Non-pigmented ciliary epithelial cell (primary cell): ENCODE measurements around the gene SIPA1L2.
"Not testable (repeated sequence)": the region's sequence is repeated elsewhere in the genome, so short reads cannot be mapped to it uniquely, and the experiment has no call there.

Source experiments
- DNase-seq: peaks from one replicate; pipeline ENCODE4 v3.0.0-alpha.2; 2010; ENCODE audit warnings: low read depth

The SIPA1L2 gene

DNA sequence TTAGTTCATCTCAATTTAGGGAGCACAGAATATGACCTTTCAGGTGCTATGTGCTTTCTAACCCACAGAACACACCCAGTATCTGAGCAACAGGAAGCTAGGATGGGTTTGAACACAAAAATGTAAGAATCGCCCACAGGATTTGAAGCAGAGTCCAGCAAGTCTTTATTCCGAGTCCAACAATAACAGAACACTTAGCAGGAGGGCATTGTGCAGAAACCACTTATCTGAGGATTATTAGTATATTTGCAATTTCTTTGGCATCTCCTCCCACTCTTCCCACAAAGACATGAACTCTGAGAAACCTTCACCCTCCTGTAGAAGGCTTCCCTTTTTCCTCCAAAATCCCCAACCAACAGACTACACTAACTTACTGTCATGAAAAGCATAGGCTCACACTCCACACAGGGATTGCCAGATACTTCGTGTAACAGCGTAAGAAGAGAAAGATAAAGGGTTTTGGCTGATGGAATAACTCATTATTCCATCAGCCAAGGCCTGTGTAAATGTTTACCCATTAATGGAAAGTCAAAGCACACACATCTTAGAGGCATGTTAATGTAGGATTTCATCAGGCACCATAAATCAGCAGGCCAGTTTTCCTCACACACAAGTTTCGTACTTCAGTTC is 16.1 kb downstream of the SIPA1L2 start:
- DNase-seq, result peak; percentile 81

- DNase-seq, result not testable (repeated sequence)
These were observed 17.1 kb downstream of the SIPA1L2 start for GRCh38 chr1:232612836-232613235.

DNA sequence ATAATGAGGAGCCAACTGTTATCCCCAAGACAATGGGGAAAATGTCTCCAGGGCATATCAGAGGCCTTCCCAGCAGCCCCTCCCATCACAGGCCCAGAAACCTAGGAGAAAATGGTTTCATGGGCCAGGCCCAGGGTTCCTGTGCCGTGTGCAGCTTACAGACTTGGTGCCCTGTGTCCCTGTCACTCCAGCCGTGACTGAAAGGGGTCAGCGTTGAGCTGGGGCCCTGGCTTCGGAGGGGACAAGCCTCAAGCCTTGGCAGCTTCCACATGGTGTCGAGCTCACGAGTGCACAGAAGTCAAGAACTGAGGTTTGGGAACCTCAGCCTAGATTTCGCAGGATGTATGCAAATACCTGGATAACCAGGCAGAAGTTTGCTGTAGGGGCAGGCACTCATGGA is 18.1 kb downstream of the SIPA1L2 start:
- DNase-seq, result no peak

DNA sequence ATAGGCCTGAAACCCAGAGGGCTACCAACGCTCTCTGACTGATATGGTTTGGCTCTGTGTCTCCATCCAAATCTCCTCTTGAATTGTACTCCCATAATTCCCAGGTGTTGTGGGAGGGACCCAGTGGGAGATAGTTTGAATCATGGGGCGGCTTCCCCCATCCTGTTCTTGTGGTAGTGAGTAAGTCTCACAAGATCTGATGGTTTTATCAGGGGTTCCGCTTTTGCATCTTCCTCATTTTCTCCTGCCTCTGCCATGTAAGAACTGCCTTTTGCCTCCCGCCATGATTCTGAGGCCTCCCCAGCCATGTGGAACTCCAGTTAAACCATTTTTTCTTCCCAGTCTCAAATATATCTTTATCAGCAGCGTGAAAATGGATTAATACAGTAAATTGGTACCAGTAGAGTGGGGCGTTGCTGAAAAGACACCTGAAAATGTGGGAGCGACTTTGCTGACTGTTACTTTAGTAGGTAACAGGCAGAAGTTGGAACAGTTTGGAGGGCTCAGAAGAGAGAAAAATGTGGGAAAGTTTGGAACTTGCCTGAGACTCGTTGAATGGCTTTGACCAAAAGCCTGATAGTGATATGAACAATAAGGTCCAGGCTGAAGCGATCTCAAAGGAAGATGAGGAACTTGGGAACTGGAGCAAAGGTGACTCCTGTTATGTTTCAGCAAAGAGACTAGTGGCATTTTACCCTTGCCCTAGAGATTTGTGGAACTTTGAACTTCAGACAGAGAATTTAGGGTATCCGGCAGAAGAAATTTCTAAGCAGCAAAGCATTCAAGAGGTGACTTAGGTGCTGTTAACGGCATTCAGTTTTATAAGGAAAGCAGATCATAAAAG is 18.8 kb downstream of the SIPA1L2 start:
- not testable (repeated sequence) for DNase-seq

DNA sequence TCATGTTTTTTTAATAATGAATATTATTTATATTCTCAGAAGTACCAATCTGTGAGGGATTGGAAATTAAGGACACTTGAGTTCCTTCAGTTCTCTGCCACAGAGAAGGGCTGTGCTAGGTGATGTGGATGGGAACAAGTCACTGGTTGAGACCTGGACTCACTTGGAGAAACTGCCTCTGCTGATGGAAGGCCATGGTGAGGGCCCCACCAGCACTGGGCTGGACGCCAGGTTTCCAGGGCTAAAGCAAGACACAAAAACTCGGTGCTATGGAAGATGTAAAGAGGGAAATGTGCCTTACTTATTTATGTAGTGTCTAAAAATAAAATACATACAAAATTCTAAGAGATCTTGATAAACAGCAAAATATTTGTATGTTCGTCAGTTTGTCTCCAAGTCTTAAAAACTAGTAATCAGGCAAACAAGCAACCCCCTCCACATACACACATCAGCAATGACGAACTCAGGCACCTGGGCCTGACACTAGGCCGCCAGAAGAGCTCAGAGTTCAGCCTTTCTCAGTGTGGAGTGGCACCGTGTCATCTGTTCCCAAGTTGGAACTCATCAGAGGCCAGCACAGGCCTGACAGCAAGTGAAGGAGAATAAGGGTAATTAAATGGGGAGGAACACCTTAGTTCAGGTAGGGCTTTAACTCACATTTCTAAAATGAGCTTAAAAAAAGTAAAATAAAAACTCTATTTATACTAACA is 19.6 kb downstream of the SIPA1L2 start:
- DNase-seq, result no peak

DNA sequence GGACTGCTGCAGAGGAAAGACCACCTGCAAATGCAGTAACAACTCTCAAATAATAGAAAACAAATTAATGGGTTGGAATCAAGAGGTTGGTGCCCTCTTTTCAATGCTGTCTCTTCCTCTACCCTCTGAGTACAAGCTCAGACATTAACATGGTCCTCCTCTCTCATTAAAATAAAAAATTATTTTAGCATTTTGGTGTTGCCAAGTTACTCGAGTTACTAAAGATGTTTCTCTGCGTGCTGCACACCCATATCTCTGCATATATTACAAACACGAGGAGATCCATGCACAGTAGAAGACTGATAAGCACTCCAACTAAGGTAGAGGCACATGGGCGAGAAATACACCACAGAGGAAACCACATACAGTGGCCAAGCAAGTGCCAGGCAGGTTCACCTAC is 21.5 kb downstream of the SIPA1L2 start:
- DNase-seq, result no peak

DNA sequence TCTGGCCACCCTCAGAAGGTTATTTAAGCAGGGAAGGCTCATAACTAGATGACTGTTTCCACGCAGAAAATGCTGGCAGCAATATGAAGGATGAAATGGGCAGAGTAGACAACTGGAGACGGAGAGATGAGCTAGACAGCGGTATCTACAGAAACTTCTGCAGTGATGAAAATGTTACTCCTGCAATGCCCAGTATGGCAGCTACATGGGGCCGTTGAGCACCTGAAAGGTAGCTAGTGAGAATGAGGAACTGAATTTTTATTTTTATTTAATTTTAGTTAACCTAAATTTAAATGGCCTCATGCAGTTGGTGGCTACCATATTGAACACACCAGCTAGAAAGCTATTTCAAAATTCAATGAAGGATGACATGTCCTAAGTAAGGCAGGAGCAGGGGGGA is 27.3 kb downstream of the SIPA1L2 start:
- no peak for DNase-seq

- no peak for DNase-seq
These were observed 29.3 kb downstream of the SIPA1L2 start for GRCh38 chr1:232600424-232601258.

- no peak for DNase-seq
These were observed 30.5 kb downstream of the SIPA1L2 start for GRCh38 chr1:232599178-232600041.

GRCh38 chr1:232598837-232599177 is 31.1 kb downstream of the SIPA1L2 start:
- no peak for DNase-seq

GRCh38 chr1:232598133-232598532 is 31.8 kb downstream of the SIPA1L2 start:
- DNase-seq, result no peak

GRCh38 chr1:232597721-232598120 is 32.2 kb downstream of the SIPA1L2 start:
- no peak for DNase-seq

GRCh38 chr1:232596666-232597303 is 33.1 kb downstream of the SIPA1L2 start:
- DNase-seq, result no peak

DNA sequence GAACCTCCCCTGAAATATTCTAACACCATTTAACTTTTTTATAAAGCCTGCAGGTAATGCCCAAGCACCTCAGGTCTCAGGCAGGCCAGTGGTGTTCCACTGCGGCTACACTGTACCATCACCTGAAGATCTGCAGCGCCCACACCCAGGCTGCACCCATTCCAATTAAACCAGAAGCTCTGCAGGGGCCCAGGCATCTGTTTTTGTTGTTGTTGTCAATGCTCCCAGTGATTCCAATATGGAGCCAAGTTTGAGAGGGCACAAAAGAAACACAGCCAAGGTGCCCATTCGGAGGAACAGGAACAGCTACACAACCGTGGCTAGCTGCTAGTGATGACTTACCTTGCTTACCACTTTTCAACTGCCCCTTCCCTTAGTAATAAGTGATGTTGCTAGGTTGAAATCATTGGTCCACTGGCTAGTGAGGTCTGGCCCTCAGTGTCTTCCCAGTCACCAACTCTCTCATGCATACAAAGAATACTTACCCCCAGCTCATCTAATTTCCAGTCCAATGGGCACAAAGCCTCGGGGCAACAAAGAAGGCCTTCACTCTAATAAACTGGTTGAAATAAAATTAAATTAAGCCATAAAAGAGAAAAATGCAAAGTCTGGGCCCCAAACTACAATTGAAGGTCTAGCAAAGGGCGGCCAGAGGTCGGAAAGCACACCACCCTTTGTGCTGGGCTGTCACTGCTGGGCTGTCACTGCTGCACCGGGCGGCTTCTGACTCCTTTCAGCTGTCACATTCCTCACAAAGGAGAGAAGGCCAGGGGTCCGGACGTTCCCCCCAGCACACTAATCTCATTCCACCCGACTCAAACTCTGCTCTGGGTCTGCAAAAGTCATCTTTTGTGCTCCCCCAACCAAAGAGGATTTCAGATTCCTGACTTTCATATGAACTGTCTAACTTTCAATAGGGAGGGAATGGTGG is 34.9 kb downstream of the SIPA1L2 start:
- DNase-seq, result no peak

DNA sequence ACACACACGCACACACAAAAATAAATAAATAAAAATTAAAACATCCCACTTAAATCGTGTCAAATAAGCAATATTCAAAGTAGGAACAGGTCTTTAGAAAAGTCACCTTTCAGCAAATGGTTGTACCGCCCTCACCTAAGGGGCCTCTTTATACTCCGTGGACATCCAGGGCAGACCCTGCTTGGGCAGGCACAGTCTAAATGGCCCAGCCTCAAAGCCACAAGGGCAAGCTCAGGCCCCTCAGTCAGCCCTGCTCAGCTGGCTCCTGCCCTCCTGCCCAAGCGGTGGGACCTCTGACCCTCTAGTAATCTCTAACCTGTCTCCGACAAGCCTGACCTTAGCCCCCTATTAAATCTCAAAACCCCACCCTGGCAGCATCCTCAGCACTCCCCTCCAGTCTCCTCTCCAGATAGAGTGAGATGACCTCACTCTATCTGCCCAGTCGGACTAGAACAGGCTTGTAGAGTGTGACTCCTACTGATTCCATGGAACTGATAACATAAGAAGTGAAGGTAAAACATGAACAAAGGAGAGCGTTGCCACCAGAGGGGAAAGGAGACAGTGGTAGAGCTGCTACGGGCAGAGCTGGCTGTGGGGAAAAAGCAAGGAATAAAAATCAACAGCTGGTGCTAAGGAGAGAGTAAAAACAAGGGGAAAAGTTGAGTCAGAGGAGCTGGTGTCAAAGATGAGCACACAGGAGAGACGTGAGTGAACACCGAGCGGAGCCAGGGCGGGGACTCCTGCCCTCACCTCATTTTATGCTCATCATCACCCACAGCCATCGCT is 36.0 kb downstream of the SIPA1L2 start:
- DNase-seq, result no peak

- DNase-seq, result no peak
These were observed 38.6 kb downstream of the SIPA1L2 start for GRCh38 chr1:232591344-232591743.

DNA sequence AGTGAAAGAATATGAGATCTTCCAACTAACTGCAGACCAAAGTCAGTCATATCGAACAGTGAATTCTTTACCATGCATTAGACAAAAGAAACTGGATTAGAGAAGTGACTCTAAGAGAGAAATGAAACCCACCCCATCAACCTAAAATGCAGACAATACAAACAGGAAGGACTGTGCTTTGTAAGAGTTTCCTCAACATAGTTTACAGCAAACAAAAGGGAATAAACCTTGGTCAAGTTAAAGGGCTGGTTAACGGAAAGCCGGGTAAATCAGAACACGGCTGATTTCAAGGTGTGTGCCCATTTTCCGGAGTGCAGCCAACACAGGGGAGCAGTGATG is 39.2 kb downstream of the SIPA1L2 start:
- DNase-seq, result no peak

DNA sequence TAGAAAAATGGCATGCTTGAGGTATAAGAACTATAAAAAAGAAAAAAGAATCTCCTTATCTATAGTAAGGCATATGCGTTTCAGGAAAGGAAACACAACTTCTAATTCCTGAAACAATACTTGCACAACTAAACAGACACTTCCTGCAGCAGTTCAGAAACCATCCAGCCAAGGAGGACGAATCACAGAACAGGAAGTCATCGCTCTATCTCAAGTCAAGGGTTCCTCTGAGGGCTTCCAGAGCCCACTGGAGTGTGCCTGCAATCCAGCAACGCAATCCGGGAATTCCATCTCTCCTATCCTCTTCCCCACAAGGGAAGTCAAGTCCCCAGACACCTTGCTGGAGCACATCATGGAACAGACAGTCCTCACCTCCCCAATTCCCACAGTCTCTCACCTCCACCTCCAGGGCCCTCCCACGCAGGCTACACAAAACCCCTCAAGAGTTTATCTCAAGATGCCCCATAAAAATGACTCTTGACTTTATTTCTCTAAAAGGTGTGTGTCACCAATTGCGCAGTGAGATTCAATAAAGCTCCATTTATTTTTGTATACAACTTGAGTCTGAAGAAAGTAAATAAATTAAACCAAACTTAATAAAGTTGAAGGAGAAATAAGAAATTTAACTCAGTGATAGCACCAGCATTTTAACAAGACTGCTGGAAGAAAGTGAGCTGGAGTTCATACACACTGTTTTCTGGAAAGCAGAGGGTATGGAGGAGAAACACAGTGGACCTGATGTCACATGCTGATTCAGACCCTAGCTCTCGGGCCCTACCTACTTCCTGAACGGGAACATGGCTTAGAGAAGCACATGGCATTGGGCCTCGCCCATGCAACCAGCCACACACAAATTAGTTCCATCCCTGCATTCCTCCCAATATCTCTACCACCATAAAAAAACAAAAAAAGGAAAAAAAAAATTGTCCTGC is 39.9 kb downstream of the SIPA1L2 start:
- DNase-seq, result no peak
